ENCODE results near the gene NFIC.
A peak's percentile ranks its signal among the peaks of the same experiment; 100 is the strongest.
"Not testable (repeated sequence)": the region's sequence is repeated elsewhere in the genome, so short reads cannot be mapped to it uniquely, and the experiment has no call there.

The NFIC gene

GRCh38 chr19:3398114-3398899, 31.9 kb downstream of the NFIC start:
- peak; percentile 64 for DNase-seq (ENCODE audit: low spot score)

DNA sequence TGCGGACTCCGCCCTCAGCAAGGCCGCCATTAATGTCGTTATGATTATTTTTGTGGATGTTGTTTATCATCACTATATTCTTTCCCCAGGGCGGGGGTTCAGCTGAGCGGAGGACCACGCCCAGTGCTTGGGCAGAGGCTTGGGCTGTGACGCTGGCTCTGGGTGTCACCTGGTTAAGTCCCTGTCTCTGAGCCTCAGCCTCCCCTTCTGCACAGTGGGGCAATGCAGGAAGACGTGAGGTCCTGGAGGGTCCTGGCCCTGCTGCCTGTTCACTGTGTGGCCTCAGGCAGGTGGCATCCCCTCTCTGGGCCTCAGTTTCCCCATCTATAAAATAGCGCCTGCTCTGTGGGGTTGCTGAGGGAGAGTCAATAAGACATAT, 32.5 kb downstream of the NFIC start:
- DNase-seq (ENCODE audit: low spot score): no peak

- DNase-seq (ENCODE audit: low spot score): not testable (repeated sequence)
Observed at GRCh38 chr19:3399311-3399710, 32.9 kb downstream of the NFIC start.

DNA sequence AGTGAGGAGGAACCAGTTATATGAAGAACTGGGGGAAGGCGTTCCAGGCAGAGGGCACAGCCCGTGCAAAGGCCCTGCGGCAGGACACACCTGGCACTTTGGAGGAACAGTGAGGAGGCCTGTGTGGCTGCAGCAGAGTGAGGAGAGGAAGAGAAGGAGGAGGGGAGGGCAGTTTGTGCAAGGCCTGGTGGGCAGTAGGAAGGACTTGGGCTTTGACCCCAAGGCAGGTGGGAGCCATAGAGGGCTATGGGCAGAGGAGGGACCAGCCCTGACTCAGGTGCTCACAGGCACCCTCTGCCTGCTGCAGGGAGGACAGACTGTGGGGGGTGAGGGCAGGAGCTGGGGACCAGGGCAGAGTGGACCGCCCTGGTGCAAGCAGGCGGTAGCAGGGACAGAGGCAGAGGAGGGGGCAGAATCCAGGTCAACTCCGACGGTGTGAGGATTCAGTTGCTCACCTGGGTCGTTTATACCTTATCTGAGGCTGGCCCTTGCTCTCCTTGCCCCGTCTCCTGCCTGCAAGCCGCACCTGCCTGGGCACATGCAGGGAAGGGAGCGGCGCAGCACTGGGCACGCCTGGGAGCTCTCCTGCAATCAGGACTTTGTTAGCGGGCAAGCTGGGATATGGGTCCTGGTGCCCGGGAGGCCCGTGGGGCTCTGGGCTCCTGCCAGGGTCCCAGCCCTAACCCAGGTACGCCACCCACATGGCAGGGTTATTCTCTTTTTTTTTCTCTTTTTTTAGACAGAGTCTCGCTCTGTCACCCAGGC, 34.8 kb downstream of the NFIC start:
- DNase-seq (ENCODE audit: low spot score): no peak

DNA sequence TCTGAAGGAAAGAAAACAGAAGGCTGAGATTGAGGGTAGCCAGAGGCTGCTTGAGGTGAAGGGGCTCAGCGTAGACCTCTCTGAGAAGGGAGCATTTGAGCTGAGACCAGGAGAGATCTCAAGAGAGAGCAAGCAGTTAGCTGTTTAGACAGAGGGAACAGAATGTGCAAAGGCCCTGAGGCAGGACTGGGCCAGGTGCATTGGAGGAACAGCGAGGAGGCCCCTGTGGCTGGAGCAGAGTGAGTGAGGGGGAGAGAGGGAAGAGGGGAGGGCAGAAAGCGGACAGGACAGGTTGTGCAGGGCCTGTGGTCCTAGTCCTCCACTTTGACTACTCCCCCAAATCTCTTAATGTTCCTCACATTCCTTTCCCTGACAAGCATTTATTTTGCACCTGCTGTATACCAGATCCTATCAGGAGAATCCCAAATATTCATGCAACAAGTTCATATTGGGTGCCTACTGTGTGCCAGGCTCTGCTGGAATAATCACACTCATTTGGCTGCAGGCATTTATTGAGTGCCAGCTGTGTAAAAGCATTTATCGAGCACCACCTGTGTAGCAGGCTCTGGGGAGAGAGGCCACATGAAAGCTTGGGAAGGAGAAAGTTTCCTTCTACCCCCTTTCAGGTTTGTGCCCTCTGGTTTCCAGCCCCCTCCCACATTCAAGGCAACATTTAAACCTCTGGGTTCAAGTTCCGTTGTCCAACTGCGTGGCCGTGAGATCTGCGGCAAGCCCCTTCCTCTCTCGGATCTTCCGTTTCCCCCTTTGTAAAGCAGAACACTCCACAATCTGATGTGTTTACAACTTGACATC, 36.5 kb downstream of the NFIC start:
- DNase-seq (ENCODE audit: low spot score): no peak

- DNase-seq (ENCODE audit: low spot score): peak; percentile 94
Observed at GRCh38 chr19:3403489-3404323, 37.3 kb downstream of the NFIC start.

- DNase-seq (ENCODE audit: low spot score): peak; percentile 90
Observed at GRCh38 chr19:3404324-3405260, 38.2 kb downstream of the NFIC start.

GRCh38 chr19:3405261-3405653, 38.9 kb downstream of the NFIC start:
- DNase-seq (ENCODE audit: low spot score): no peak

- no peak for DNase-seq (ENCODE audit: low spot score)
Observed at GRCh38 chr19:3406571-3407111, 40.3 kb downstream of the NFIC start.

- DNase-seq (ENCODE audit: low spot score): peak; percentile 70
Observed at GRCh38 chr19:3407556-3408516, 41.5 kb downstream of the NFIC start.

DNA sequence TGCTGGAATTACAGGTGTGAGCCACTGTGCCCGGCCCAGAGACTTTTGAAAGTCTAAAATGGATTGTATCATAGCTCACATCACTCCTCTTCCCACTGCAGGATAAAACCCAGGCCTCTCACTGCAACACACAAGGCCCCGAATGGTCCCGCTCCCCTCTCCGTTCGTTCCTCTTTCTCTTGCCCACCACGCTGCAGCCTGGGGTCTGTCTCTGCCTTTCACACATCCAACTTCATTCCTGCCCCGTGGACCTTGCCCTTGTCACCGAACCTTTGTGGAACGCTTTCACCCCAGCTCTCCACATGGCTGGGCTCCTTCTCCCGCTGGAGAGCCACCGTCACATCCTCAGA, 42.6 kb downstream of the NFIC start:
- no peak for DNase-seq (ENCODE audit: low spot score)

GRCh38 chr19:3409346-3410064, 43.1 kb downstream of the NFIC start:
- DNase-seq (ENCODE audit: low spot score): peak; percentile 40

DNA sequence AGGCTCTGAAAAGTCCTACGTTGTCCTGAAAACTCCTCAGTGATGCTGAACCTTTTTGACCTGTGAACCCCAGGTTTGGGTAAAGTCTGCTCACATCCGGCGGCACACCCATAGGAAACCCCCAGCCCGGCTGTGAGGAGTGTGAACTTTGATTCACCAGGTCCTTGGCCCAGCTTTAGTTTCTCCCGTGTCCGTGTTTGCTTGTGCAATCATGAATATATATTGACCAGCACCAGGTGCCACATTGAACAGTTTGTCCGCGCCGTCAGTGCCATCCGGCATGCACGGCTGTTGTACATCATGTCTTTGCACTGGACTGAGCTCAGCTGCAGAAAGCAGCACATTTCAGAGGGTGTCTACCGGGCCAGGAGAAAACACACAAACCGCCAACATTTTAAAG, 45.3 kb downstream of the NFIC start:
- no peak for DNase-seq (ENCODE audit: low spot score)

DNA sequence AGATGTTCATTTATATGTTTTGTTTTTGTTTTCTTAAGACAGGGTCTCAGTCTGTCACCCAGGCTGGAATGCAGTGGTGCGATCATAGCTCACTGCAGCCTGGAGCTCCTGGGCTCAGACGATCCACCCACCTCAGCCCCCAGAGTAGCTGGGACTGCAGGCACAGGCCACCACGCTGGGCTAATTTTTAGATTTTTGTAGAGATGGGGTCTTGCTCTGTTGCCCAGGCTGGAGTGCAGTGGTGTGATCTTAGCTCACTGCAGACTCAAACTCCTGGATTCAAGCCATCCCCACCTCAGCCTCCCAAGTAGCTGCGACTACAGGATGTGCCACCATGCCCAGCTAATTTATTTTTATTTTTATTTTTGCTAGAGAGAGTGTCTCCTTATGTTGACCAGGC, 45.7 kb downstream of the NFIC start:
- DNase-seq (ENCODE audit: low spot score): no peak

DNA sequence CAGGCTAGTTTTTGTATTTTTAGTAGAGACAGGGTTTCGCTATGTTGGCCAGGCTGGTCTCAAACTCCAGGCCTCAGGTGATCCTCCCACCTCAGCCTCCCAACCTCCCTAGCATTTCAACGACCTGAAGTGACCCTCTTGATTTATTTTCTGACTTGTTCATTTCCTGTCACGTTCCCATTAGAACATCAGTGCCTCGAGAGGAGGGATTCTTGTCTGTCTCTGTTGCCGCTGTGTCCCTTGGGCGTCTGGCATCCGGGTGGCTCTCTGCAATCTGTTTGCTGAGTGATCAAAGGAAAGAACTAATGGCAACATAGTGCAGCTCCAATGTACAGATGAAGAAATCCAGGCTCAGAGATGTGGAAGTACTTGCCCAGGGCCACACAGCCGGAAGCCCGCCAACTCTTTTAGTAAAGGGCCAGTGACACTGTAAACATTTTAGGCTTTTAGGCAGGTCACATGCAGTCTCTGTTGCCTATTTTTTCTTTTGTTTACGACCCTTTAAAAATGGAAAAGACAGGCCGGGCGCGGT, 47.5 kb downstream of the NFIC start:
- no peak for DNase-seq (ENCODE audit: low spot score)

- no peak for DNase-seq (ENCODE audit: low spot score)
Observed at GRCh38 chr19:3415695-3416094, 49.3 kb downstream of the NFIC start.

- no peak for DNase-seq (ENCODE audit: low spot score)
Observed at GRCh38 chr19:3420244-3420755, 53.9 kb downstream of the NFIC start.
